Measurements from ENCODE around the gene PLEKHD1.
"Not testable (repeated sequence)": the region's sequence is repeated elsewhere in the genome, so short reads cannot be mapped to it uniquely, and the experiment has no call there.

The PLEKHD1 gene

GRCh38 chr14:69483765-69484443, 624 bp upstream of the PLEKHD1 start:
- DNase-seq, result no peak

- DNase-seq, result no peak
Measured at GRCh38 chr14:69485315-69485660, 760 bp downstream of the PLEKHD1 start.

- DNase-seq, result no peak
Measured at GRCh38 chr14:69485701-69486100, 1.2 kb downstream of the PLEKHD1 start.

GRCh38 chr14:69487226-69487625, 2.7 kb downstream of the PLEKHD1 start:
- no peak for DNase-seq

GRCh38 chr14:69487771-69488170, 3.2 kb downstream of the PLEKHD1 start:
- DNase-seq, result no peak

GRCh38 chr14:69489495-69489894, 5.0 kb downstream of the PLEKHD1 start:
- no peak for DNase-seq

- no peak for DNase-seq
Measured at GRCh38 chr14:69490219-69490918, 5.8 kb downstream of the PLEKHD1 start.

- no peak for DNase-seq
Measured at GRCh38 chr14:69491193-69491592, 6.7 kb downstream of the PLEKHD1 start.

GRCh38 chr14:69493038-69493437, 8.5 kb downstream of the PLEKHD1 start:
- DNase-seq, result no peak

GRCh38 chr14:69493791-69494190, 9.3 kb downstream of the PLEKHD1 start:
- no peak for DNase-seq

GRCh38 chr14:69495341-69495921, 10.9 kb downstream of the PLEKHD1 start:
- DNase-seq, result no peak

GRCh38 chr14:69497866-69498265, 13.3 kb downstream of the PLEKHD1 start:
- DNase-seq, result not testable (repeated sequence)

- DNase-seq, result not testable (repeated sequence)
Measured at GRCh38 chr14:69498286-69498685, 13.8 kb downstream of the PLEKHD1 start.

- DNase-seq, result no peak
Measured at GRCh38 chr14:69499436-69499835, 14.9 kb downstream of the PLEKHD1 start.

GRCh38 chr14:69500096-69500495, 15.6 kb downstream of the PLEKHD1 start:
- no peak for DNase-seq

- no peak for DNase-seq
Measured at GRCh38 chr14:69500736-69501135, 16.2 kb downstream of the PLEKHD1 start.

- no peak for DNase-seq
Measured at GRCh38 chr14:69501423-69501838, 16.9 kb downstream of the PLEKHD1 start.

- DNase-seq, result no peak
Measured at GRCh38 chr14:69504775-69505174, 20.2 kb downstream of the PLEKHD1 start.

- DNase-seq, result no peak
Measured at GRCh38 chr14:69505338-69506240, 21.1 kb downstream of the PLEKHD1 start.

GRCh38 chr14:69506241-69506595, 21.7 kb downstream of the PLEKHD1 start:
- no peak for DNase-seq

- no peak for DNase-seq
Measured at GRCh38 chr14:69518289-69519101, 34.0 kb downstream of the PLEKHD1 start.
